ENCODE measurements around the gene ARFGEF2. TPM values are rescaled to one million over a fixed set of nuclear protein-coding genes. Genes with fewer than 3 reads are reported as not detected.

Gene ARFGEF2
- total and polyA plus RNA-seq, 4 donors: 10.3 to 51.3 (median 16.6) TPM

GRCh38 chr20:49054056-49054643 lies 132.6 kb downstream of the ARFGEF2 start:
- peaks cover 0 to 3% (median 0%) of the 10 kb centered on the region in 4 donors for H3K36me3 ChIP-seq (ENCODE audit: control insufficient read depth in 4 of 4, insufficient read depth in 3 of 4, low read depth in 1 of 4, low read length in 3 of 4)
- TF ChIP-seq RXRA (IDR thresholded peaks at IDR 0.05) (no peak), NR2F2 (IDR thresholded peaks at IDR 0.05) (no peak), FOXA2 (IDR thresholded peaks at IDR 0.05) (no peak), JUND (IDR thresholded peaks at IDR 0.05) (no peak), HNF4G (IDR thresholded peaks at IDR 0.05) (no peak)
- TF ChIP-seq, protein P1, sequence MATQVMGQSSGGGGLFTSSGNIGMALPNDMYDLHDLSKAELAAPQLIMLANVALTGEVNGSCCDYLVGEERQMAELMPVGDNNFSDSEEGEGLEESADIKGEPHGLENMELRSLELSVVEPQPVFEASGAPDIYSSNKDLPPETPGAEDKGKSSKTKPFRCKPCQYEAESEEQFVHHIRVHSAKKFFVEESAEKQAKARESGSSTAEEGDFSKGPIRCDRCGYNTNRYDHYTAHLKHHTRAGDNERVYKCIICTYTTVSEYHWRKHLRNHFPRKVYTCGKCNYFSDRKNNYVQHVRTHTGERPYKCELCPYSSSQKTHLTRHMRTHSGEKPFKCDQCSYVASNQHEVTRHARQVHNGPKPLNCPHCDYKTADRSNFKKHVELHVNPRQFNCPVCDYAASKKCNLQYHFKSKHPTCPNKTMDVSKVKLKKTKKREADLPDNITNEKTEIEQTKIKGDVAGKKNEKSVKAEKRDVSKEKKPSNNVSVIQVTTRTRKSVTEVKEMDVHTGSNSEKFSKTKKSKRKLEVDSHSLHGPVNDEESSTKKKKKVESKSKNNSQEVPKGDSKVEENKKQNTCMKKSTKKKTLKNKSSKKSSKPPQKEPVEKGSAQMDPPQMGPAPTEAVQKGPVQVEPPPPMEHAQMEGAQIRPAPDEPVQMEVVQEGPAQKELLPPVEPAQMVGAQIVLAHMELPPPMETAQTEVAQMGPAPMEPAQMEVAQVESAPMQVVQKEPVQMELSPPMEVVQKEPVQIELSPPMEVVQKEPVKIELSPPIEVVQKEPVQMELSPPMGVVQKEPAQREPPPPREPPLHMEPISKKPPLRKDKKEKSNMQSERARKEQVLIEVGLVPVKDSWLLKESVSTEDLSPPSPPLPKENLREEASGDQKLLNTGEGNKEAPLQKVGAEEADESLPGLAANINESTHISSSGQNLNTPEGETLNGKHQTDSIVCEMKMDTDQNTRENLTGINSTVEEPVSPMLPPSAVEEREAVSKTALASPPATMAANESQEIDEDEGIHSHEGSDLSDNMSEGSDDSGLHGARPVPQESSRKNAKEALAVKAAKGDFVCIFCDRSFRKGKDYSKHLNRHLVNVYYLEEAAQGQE (IDR thresholded peaks at IDR 0.05): no peak
- 74% methylated on average over 4 of the region's 4 CpGs for WGBS
- peak overlapping the region in 1 of 2 donors; percentile 63 for H3K27ac ChIP-seq (ENCODE audit: low read depth in 1 of 2, low read length in 2 of 2)
- no peak overlapping the region for H3K9ac ChIP-seq (ENCODE audit: low read depth in 1 of 2, low read length in 2 of 2)
- H3K9me3 ChIP-seq (ENCODE audit: control insufficient read depth in 4 of 4, low read length in 3 of 4): no peaks in the 10 kb centered on the region
- H3K4me3 ChIP-seq (ENCODE audit: low read depth in 1 of 3, low read length in 3 of 3): no peak overlapping the region
- H3K27me3 ChIP-seq (ENCODE audit: control insufficient read depth in 4 of 4, insufficient read depth in 4 of 4, low read length in 3 of 4): no peaks in the 10 kb centered on the region
- no peak for DNase-seq (ENCODE audit: low spot score)
- H3K4me1 ChIP-seq (ENCODE audit: control insufficient read depth in 4 of 4, insufficient read depth in 4 of 4, low read length in 3 of 4): peaks cover 9 to 19% (median 16%) of the 10 kb centered on the region in 4 donors

DNA sequence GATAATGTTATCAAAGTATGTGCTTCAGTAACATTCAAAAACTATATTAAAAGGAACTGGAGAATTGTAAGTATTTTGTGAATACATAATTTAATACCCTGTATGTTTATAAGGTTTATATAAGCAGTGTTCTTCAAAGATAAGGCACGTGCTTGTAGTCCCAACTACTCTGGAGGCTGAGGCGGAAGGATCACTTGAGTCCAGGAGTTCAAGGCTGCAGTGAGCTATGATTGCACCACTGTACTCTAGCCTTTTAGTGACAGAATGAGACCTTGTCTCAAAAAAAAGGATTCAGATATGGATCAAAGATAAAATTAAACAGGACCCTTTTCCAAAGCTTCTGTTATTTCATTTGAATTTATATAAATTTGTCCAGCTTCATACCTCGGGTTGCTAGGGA lies 141.8 kb downstream of the ARFGEF2 start:
- Histone ChIP-seq H3K9ac (ENCODE audit: low read depth in 1 of 2, low read length in 2 of 2) (no peak overlapping the region), H3K27me3 (ENCODE audit: control insufficient read depth in 4 of 4, insufficient read depth in 4 of 4, low read length in 3 of 4) (no peaks in the 10 kb centered on the region), H3K27ac (ENCODE audit: low read depth in 1 of 2, low read length in 2 of 2) (no peak overlapping the region), H3K9me3 (ENCODE audit: control insufficient read depth in 4 of 4, low read length in 3 of 4) (no peaks in the 10 kb centered on the region), H3K4me1 (ENCODE audit: control insufficient read depth in 4 of 4, insufficient read depth in 4 of 4, low read length in 3 of 4) (peaks cover 0 to 2% (median 0%) of the 10 kb centered on the region in 4 donors), H3K4me3 (ENCODE audit: low read depth in 1 of 3, low read length in 3 of 3) (no peak overlapping the region), H3K36me3 (ENCODE audit: control insufficient read depth in 4 of 4, insufficient read depth in 3 of 4, low read depth in 1 of 4, low read length in 3 of 4) (peaks cover 6 to 37% (median 33%) of the 10 kb centered on the region in 4 donors)
- no peak for DNase-seq (ENCODE audit: low spot score)
- 77% methylated on average over 3 of the region's 3 CpGs for WGBS
- TF ChIP-seq EGR1 (IDR thresholded peaks at IDR 0.05; ENCODE audit: low read depth in 2 of 2) (no peak), HNF4G (IDR thresholded peaks at IDR 0.05) (no peak), HNF4A (conservative IDR thresholded peaks at IDR 0.05) (peak in 1 of 2 donors; percentile 7)

DNA sequence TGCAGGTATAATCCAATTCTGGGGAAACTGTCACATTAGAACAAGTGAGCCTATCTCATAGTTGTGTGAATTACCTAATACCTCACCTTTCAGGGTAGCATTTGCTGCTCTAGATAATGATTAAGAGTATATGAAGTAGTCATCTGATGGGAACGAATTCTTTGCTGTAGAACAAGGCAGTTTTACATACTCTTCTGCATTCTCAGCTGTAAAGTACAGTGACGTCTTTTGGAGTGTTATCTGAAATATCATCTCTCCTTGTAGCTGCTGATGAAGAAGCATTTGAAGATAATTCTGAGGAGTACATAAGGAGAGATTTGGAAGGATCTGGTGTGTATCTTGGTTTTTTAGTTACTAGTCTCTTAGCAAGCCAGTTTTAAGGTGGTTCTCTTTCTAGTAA lies 153.0 kb downstream of the ARFGEF2 start:
- no peaks in the 10 kb centered on the region for H3K4me1 ChIP-seq (ENCODE audit: control insufficient read depth in 4 of 4, insufficient read depth in 4 of 4, low read length in 3 of 4)
- no peaks in the 10 kb centered on the region for H3K9me3 ChIP-seq (ENCODE audit: control insufficient read depth in 4 of 4, low read length in 3 of 4)
- H3K9ac ChIP-seq (ENCODE audit: low read depth in 1 of 2, low read length in 2 of 2): no peak overlapping the region
- no peak overlapping the region for H3K27ac ChIP-seq (ENCODE audit: low read depth in 1 of 2, low read length in 2 of 2)
- DNase-seq (ENCODE audit: low spot score): no peak
- TF ChIP-seq NR2F2 (IDR thresholded peaks at IDR 0.05): no peak
- no peak for TF ChIP-seq CTCF (IDR thresholded peaks at IDR 0.05; ENCODE audit: low read depth, low read length, missing input control)
- no peak overlapping the region for H3K4me3 ChIP-seq (ENCODE audit: low read depth in 1 of 3, low read length in 3 of 3)
- no peaks in the 10 kb centered on the region for H3K27me3 ChIP-seq (ENCODE audit: control insufficient read depth in 4 of 4, insufficient read depth in 4 of 4, low read length in 3 of 4)
- 85% methylated on average over 2 of the region's 2 CpGs for WGBS
- H3K36me3 ChIP-seq (ENCODE audit: control insufficient read depth in 4 of 4, insufficient read depth in 3 of 4, low read depth in 1 of 4, low read length in 3 of 4): peaks cover 11 to 70% (median 51%) of the 10 kb centered on the region in 4 donors
